NB4 (cell line): ENCODE measurements around the gene SNRPE.

Experiments
- DNase-seq: peaks from one replicate; pipeline ENCODE4 v3.0.0; 2010; ENCODE audit warnings: low read depth
- H3K4me3 ChIP-seq: one replicate; pipeline ENCODE4 v1.5.1; 2011; ENCODE audit warnings: mild to moderate bottlenecking, low read depth, low read length, moderate library complexity
- MYC ChIP-seq: IDR thresholded peaks from 2 replicates; pipeline ENCODE4 v1.6.1; 2011; ENCODE audit warnings: low read depth, low read length
- POLR2A ChIP-seq: IDR thresholded peaks from 2 replicates; pipeline ENCODE4 v1.6.1; 2011; ENCODE audit warnings: mild to moderate bottlenecking; ENCODE audit not compliant: insufficient read length; ENCODE audit errors: extremely low read depth
- TF ChIP-seq, protein P1 (sequence below): IDR thresholded peaks from one replicate; pipeline ENCODE4 v1.5.1; 2012; ENCODE audit warnings: low read depth, low read length
- TF ChIP-seq, protein P2 (sequence below): IDR thresholded peaks from 2 replicates; pipeline ENCODE4 v1.6.1; 2011; ENCODE audit warnings: low read depth, low read length

The SNRPE gene

DNA sequence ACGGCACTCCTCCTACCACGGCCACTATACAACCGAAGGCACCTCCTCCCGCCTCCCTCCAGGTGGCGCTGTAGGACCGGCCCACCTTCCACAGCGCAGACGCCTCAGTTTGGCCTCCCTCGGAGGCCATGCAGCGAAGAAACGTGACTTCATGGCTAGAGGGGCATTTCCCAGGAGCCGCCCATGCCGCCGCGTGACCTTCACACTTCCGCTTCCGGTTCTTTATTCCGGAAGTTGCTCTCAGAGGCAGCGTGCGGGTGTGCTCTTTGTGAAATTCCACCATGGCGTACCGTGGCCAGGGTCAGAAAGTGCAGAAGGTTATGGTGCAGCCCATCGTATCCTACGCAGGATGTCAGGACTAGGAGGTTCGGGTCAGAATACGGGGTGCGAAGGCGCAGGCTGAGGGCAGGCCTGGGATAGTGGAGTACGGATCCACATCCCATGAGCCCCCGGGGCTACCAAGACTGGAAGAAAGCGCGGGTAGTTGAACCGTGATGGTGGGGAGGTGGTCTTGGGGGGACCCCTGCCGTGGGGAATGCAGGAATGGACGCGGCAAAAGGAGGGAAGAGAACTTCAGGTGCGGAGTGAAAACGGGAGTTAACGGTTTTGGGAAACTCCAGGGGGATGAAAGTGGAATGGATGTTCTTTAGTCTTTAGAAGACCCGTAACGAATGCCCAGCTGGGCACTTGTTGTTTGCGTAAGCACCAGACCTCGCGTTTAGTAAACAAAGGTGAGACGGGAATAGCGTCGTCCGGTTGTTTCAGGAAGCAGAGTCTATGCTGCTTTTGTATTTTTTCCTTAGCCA is at the start of gene SNRPE:
SNRPE (plus strand) TSS at position 221 of the 806 bp plus-strand sequence; CDS start at position 282, 61 bp downstream.
- peak within 1 kb of the TSS; percentile 98 for H3K4me3 ChIP-seq
- DNase-seq = peak; percentile 97
- TF ChIP-seq POLR2A (peak; percentile 76), MYC (peak; percentile 96)
- TF ChIP-seq, protein P1, sequence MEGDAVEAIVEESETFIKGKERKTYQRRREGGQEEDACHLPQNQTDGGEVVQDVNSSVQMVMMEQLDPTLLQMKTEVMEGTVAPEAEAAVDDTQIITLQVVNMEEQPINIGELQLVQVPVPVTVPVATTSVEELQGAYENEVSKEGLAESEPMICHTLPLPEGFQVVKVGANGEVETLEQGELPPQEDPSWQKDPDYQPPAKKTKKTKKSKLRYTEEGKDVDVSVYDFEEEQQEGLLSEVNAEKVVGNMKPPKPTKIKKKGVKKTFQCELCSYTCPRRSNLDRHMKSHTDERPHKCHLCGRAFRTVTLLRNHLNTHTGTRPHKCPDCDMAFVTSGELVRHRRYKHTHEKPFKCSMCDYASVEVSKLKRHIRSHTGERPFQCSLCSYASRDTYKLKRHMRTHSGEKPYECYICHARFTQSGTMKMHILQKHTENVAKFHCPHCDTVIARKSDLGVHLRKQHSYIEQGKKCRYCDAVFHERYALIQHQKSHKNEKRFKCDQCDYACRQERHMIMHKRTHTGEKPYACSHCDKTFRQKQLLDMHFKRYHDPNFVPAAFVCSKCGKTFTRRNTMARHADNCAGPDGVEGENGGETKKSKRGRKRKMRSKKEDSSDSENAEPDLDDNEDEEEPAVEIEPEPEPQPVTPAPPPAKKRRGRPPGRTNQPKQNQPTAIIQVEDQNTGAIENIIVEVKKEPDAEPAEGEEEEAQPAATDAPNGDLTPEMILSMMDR = peak; percentile 85
- TF ChIP-seq, protein P2, sequence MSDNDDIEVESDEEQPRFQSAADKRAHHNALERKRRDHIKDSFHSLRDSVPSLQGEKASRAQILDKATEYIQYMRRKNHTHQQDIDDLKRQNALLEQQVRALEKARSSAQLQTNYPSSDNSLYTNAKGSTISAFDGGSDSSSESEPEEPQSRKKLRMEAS = peak; percentile 97

DNA sequence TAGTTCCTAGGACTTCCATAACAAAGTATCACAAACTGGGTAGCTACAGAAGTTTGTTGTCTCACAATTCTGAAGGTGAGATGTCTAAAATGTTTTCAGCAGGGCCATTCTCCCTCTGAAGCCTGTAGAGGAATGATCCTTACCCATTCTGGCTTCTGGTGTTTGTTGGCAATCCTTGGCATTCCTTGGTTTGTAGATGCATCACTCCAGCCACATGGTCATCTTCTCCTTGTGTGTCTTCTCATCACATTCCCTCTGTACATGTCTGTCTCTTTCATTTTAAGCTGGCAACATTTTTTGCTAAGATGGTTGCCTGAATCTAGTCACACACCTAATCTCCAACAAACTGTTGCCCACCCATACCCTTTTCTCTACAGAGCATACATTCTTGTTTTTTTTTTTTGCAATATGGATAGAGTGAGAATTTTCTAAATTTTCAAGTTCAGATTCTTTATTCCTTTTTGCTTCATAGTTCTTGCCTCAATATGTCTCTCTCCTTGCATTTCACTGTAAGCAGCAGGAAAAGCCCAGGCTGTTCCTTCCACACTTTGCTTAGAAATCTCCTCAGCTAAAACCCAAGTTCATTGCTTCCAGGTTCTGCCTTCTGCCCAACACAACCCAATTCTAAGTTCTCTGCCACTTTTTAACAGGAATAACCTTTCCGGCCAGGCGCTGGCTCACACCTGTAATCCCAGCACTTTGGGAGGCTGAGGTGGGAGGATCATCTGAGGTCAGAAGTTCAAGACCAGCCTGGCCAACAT is 47.6 kb upstream of the SNRPE start:
- TF ChIP-seq, protein P1 = no peak
- TF ChIP-seq MYC (no peak), POLR2A (no peak)
- TF ChIP-seq, protein P2 = no peak
- DNase-seq = no peak
- no peak overlapping the region for H3K4me3 ChIP-seq

DNA sequence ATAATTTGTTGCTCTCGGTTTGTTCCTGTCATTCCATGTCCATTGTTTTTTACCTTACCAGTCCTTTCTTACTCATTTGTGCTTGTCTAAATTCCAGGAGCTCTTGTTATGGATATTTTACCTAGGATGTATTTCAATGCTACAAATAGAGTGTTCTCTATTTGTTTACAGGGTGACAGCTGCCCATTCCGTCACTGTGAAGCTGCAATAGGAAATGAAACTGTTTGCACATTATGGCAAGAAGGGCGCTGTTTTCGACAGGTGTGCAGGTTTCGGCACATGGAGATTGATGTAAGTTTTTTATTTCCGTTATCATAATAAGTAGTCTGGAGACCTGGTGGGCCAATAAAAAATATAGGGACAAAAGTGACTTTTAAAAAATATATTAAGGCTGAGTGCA is 43.0 kb upstream of the SNRPE start:
- no peak for DNase-seq
- TF ChIP-seq, protein P2 = no peak
- TF ChIP-seq, protein P1 = no peak
- TF ChIP-seq POLR2A (no peak), MYC (no peak)
- no peak overlapping the region for H3K4me3 ChIP-seq

DNA sequence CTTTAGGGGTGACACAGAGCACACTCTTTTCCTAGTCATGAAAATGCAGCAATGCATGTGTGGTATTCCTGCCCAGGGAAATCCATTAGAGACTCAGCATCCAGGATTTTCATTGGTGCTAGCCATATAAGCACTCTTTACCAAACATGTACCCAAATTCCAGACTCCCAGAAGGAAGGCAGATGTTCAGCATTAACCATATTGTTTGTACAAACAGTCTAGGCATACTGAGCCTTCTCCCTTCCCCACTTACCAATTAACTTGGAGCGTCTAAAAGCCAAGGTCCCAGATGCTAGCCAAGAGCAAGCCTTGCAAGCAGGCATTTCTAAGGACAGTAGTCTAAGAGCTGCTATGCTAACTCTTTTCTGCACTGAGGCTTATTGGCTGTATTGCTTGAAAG is 38.1 kb upstream of the SNRPE start:
- H3K4me3 ChIP-seq = no peak overlapping the region
- no peak for DNase-seq
- TF ChIP-seq, protein P2 = no peak
- no peak for TF ChIP-seq POLR2A
- TF ChIP-seq, protein P1 = no peak

DNA sequence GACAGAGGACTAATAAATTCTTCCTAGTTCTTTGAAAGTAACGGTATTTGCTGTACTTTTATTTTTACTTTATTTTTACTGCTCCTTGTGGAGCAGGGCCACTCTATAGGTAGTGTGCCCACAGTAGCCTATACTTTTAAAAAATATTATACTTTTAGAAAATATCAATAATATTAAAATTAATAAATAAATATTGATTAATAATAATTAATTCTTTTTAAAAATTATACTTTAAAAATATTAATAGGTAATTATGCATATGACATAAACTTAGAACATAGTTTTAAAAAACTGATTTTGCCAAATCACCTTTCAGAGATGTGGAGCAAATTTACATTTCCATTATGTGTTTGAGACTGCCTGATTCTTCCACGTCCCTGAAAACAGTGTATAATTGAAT is 35.2 kb upstream of the SNRPE start:
- H3K4me3 ChIP-seq = no peak overlapping the region
- TF ChIP-seq, protein P1 = no peak
- no peak for TF ChIP-seq POLR2A
- TF ChIP-seq, protein P2 = no peak
- no peak for TF ChIP-seq MYC
- no peak for DNase-seq
